Measurements from ENCODE around the gene MED13L.

DNA sequence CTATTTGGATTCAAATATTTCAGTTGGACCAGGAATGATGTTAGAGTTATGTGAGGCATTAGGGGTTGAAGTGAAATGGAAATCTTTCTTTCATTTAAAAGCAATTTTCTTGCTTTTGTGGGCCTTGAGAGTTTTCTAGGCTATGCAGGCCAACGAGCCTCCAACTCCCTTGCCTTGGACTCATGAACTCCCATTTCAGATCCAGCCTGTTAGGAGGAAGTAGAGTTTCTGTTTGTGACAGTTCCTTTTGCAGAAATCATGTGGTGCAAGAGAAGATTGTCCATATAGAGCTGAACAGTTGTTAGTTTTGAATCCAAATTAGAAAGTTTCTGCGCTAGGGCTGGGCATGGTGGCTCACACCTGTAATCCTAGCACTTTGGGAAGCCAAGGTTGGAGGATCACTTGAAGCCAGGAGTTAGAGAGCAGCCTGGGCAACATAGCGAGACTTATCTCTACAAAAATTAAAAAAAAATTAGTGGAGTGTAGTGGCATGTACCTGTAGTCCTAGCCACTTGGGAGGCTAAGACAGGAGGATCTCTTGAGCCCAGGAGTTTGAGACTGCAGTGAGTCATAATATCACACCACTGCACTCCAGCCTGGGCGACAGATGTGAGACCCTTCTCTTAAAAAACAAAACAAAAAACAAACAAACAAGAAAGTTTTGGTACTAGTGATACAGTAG lies 47.3 kb upstream of the MED13L start:
- TF ChIP-seq, protein P1, sequence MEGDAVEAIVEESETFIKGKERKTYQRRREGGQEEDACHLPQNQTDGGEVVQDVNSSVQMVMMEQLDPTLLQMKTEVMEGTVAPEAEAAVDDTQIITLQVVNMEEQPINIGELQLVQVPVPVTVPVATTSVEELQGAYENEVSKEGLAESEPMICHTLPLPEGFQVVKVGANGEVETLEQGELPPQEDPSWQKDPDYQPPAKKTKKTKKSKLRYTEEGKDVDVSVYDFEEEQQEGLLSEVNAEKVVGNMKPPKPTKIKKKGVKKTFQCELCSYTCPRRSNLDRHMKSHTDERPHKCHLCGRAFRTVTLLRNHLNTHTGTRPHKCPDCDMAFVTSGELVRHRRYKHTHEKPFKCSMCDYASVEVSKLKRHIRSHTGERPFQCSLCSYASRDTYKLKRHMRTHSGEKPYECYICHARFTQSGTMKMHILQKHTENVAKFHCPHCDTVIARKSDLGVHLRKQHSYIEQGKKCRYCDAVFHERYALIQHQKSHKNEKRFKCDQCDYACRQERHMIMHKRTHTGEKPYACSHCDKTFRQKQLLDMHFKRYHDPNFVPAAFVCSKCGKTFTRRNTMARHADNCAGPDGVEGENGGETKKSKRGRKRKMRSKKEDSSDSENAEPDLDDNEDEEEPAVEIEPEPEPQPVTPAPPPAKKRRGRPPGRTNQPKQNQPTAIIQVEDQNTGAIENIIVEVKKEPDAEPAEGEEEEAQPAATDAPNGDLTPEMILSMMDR (IDR thresholded peaks at IDR 0.05) = no peak
- TF ChIP-seq POLR2A (IDR thresholded peaks at IDR 0.05) (no peak), POLR2AphosphoS5 (IDR thresholded peaks at IDR 0.05) (no peak)
